ENCODE data around the gene CDKN2B-AS1.
A peak's percentile ranks its signal among the peaks of the same experiment; 100 is the strongest.

CDKN2B-AS1 gene

DNA sequence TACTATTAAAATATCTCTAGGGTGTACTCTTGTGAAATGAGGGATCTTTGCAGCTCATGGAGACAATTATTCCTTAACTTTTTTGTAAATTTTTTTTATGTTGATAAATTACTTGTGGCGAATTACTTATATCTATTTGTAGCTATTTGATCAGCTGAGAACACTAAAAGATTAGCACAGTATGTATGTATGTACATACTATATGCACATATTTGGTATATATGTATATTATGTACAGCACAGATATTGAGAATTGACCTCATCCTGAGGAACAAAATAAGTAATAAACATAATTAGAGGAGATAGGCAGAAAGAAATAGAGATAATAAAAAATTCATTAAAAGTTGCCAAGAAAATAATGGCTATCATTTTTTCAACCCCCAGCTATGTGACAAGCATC lies 12.2 kb upstream of the CDKN2B-AS1 start:
- no peak for DNase-seq (ENCODE audit: low read depth in 2 of 2, low spot score in 1 of 2)

- no peak for DNase-seq (ENCODE audit: low read depth in 2 of 2, low spot score in 1 of 2)
These were observed 11.6 kb upstream of the CDKN2B-AS1 start for GRCh38 chr9:21982861-21983560.

GRCh38 chr9:21983561-21983935 lies 11.0 kb upstream of the CDKN2B-AS1 start:
- DNase-seq (ENCODE audit: low read depth in 2 of 2, low spot score in 1 of 2): no peak

DNA sequence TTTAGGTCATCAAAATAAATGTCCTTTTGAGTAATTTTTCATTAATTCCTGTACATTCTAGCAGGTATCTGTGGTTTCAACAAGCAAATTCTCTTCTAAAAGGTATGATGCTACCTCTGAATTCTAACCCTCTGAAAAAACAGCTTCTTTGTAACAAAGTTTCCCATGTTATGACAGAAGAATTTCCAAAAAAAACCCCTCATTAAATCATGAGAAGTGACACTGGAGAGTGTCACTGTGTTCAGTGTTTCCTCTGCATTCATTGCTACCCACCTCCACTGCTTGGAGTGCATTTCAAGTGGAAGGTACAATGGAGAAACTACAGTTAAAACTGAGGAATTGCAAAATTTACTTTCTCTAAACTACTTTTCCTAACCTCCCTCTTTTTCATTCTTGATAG lies 10.5 kb upstream of the CDKN2B-AS1 start:
- DNase-seq (ENCODE audit: low read depth in 2 of 2, low spot score in 1 of 2): no peak

- no peak for DNase-seq (ENCODE audit: low read depth in 2 of 2, low spot score in 1 of 2)
These were observed 8.5 kb upstream of the CDKN2B-AS1 start for GRCh38 chr9:21985964-21986667.

DNA sequence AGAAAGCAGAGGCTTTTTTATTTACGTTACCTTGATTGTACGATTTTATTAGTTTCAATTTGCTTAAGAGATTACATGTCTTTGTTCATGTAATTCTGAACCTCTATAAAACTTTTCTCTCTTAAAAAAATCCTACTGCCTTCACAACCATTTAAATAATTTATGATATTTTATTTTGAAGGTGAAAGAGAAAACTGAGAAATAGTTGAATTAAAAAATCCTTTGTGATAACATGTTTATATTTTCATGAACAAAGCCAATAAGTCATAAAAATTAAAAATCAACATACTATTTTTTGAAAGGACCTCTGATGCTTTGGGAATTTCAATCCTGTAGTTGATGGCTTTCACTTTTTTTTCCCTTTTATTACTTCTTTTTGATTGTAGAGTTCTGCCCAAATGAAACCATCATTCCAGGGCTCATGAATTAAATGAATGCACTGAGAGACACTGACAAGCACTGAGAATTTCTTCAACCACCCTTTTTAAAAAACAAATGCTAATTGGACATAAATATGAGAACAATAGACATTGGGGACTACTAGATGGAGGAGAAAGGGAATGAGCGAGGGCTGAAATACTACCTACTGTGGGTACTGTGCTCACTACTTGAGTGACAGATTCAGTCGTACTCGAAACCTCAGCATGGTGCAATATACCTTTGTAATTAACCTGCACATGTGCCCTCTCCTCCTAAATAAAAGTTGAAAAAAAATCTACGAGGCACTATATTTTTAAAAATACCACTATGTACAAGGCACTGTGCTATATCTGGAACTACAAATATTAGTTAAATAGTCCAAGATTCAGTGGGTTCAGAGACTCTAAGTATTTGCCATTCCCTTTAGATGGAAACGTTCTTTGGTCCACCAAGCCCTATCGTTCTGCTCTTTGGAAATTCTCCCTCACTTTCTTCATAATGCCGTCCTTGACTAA lies 6.3 kb upstream of the CDKN2B-AS1 start:
- DNase-seq (ENCODE audit: low read depth in 2 of 2, low spot score in 1 of 2): no peak

GRCh38 chr9:21989440-21990189 lies 5.0 kb upstream of the CDKN2B-AS1 start:
- DNase-seq (ENCODE audit: low read depth in 2 of 2, low spot score in 1 of 2): no peak

DNA sequence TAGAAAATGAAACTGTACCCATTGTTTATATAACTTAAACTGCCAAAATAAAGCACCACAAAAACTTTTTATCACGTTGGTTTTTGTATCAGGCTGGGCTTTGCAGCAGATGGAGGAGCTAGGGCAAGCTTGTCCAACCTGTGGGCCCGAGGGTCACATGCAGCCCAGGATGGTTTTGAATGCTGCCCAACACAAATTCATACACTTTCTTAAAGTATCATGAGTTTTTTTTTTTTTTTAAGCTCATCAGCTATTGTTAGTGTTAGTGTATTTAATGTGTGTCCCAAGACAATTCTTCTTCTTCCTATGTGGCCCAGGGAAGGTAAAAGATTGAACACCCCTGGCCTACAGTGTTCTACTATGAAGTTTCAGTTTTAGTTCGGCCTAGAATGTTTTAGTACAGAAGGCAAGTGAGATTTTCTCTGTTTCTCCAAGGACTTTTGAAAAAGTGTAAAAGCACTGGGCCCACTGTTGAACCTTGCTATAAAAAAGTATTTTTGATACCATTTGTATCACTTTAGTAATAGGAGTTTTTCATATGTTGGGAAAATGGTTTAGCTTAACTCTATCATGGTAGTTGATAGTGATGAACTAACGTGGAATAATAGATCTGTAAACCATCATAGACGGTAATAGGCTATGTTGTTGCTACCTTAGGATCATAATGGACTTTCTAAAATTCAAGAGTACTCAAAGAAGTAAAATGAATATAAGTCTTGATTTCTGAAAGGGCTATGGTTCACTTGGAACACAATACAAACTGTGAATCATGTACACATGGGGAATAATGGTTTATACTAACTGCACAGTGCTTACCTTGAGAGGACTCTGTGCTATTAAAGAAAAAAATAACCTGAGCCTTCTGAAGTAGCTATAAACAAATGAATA lies 3.3 kb upstream of the CDKN2B-AS1 start:
- DNase-seq (ENCODE audit: low read depth in 2 of 2, low spot score in 1 of 2): no peak

DNA sequence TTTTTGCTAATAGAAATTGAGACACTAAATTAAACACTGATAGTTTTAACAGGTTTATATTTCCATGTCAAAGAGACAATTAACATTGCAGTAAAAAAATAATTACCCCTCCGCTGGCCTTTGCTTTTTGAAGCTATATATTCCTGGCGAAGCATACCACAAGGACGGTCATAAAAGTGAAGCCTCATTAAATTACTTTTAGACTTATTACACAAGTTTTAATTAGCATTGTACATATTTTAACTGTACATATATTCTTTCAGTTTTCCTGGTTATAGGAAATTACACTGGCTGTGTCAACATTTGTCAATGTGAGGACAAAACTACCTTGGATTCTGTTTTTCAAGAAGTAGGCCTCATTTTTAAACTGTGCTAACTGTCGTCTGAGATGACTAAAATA lies 1.6 kb upstream of the CDKN2B-AS1 start:
- DNase-seq (ENCODE audit: low read depth in 2 of 2, low spot score in 1 of 2): no peak

- DNase-seq (ENCODE audit: low read depth in 2 of 2, low spot score in 1 of 2): no peak
These were observed 567 bp upstream of the CDKN2B-AS1 start, which contains the start of gene CDKN2A for GRCh38 chr9:21993893-21994555. Gene CDKN2A (minus strand): TSS chr9:21994392.

DNA sequence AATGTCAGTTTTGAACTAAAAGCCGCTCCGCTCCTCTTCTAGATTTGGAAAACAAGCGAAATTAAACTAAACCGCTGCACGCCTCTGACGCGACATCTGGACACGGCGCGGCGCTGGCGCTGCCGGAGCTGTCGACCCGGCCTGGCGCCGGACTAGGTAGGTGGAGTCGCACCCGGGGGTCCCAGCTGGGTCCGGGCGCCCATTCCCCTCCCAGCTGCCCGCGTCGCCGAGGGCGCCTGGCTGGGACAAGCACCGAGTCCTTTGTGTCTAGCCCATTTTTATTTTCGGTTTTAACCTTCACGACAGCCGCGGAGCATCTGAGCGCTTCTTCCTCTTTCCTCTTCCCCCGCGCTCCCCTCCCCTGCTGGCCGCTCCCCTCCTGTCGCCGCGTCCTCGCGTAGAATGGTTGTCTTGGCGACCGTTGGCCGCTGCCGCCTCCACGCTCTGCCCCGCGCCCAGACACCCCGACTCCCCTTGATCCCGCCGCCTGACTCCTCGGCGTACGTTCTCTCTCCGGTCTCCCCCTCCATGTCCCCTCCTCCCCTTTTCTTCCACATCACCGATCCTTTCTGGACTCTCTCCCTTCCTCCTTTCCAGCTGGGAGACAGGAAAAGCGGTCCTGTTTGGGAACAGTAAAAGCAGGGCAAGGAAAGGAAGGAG lies 545 bp downstream of the CDKN2B-AS1 start:
- DNase-seq (ENCODE audit: low read depth in 2 of 2, low spot score in 1 of 2): peak in 1 of 2 donors; percentile 54

DNA sequence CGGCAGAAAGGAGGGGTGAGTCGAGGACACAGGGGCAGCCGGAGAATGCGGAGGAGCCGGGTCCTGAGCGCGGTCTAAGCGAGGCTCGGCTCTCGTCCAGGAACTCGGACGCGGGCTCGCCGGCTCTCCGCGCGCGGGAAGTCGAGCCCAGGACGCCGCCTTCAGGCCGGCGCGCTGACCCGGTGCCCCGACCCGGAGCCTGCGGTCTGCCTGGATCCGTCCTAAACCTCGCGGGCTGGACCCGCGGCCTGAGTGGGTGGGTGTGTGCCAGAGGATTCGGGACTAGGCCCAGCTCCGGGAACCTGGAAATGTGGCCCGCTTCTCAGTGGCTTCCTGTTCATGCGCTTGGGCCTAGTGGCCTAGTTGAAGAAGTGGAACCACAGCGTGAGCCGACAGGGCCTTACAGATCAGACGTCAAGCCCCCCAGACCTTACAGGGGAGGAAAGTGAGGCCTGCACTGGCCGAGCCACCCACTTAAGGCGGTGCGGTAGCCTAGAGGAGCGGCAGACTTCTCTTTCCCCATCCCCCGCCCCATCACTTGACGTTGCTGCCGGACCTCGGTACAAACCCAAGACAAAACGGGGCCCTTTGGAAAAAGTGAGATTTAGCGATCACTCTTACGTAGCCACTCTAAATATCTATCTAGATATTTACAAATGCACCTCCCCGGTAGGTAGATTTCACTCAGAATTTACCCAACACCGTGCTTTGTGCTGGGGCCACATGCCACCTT lies 1.2 kb downstream of the CDKN2B-AS1 start:
- DNase-seq (ENCODE audit: low read depth in 2 of 2, low spot score in 1 of 2): no peak

DNA sequence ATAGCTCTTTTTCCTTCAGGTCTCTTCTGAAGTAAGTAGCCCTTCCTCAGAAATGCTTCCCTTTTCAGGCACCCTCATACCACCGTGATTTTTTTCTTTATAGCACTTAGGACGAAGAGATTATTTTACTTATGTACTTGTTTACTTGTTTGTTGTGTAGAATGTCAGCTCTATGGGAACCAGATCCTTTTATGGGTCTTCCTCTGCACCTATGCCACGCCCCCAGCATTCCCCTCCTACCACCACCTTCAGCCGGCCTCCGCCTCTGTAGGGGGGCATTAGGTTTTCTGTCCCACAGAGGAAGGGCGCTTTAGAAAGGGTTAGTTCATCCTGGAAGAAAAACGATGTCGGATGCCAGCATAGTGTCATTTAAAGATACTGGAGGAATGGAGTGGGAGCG lies 1.8 kb downstream of the CDKN2B-AS1 start:
- DNase-seq (ENCODE audit: low read depth in 2 of 2, low spot score in 1 of 2): no peak

DNA sequence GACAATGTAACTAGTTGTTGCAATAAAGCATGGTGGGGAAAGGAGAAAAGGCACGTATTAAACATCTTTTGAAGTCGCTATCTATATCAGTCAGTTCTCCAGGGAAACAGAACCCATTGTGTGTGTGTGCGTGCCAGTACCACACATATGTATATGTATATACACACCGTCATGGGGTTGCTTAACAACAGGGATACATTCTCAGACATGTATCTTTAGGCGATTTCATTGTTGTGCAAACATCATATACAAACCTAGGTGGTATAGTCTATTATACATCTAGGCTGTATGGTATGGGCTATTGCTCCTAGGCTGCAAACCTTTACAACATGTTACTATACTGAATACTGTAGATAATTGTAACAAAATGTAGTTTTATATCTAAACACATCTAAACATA lies 2.3 kb downstream of the CDKN2B-AS1 start:
- no peak for DNase-seq (ENCODE audit: low read depth in 2 of 2, low spot score in 1 of 2)

- no peak for DNase-seq (ENCODE audit: low read depth in 2 of 2, low spot score in 1 of 2)
These were observed 2.9 kb downstream of the CDKN2B-AS1 start for GRCh38 chr9:21997480-21997879.

DNA sequence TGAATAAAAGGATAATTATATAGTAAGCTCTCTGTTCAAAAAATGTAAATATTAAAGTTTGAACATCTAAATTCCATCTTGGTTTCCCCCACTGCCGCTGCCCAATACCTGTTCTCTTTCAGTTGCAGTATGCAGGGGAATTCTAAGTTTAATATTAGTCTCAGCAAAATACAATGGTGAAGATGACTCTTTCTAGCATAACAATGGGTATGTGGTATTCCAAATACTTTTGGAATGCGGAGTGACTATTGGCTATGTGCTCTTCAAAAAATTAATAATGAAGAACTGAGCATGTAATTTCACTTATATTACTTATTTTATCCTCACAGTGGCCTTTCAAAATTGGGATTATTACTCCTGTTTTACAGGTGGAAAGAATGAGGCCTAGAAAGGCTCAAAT lies 3.4 kb downstream of the CDKN2B-AS1 start:
- DNase-seq (ENCODE audit: low read depth in 2 of 2, low spot score in 1 of 2): no peak

DNA sequence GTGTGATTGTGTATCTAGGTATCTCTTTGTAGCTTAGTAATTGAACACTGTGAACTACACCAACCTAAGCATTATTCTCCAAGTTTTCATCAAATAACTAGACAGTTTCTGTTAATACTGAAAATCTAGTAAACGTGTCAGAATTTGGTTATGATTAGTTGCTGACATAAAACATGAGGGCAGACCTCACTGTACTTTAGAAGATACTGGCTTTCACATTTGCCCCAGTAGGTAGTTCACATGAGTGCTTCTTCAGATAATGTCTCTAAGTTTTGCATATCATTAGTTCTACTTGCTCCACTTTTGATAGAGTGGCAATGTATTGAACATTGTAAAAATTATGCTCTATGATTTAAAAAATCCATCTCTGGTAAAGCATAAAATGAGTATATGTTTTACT lies 7.4 kb downstream of the CDKN2B-AS1 start:
- no peak for DNase-seq (ENCODE audit: low read depth in 2 of 2, low spot score in 1 of 2)

DNA sequence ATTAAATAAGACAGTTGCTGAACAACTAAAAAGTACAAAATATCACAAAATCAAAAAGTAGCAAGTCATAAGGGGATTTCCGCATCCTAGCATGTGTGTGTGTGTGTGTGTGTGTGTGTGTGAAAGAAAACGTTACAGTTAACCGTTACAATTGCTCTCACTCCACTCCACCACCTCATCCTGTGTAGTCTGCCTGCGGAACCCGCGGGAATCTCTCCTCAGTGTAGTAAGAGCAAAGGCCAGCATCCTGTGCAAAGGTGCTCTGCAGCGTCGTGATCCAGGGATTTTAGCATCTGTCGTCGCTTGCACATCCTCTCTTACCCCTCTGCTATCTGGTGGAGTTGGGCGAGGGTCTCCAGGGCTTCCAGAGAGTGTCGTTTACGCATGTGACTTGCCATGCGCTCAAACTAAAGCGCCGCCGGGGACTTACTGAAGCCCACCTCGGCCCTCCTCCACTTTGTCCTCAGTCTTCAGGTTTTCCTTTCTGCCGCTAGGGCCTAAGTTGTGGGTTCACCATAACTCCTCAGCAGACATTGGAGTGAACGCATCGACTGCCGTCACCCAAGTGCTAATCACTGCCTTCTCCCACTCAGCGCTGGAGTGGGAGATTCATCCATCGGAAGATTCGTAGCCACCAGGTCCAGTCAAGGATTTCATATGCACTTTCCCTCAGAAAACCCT lies 10.6 kb downstream of the CDKN2B-AS1 start:
- no peak for DNase-seq (ENCODE audit: low read depth in 2 of 2, low spot score in 1 of 2)

All from stimulated activated CD8-positive, alpha-beta memory T cell treated with anti-CD3 and anti-CD28 coated beads, Interleukin-4, amount 100 ng/mL, for 1 hour (primary cell).